Ascending aorta (tissue), 2 donors: ENCODE results near the gene YTHDF2. TPM values are rescaled to one million over a fixed set of nuclear protein-coding genes. Genes with fewer than 3 reads are reported as not detected.
A peak's percentile ranks its signal among the peaks of the same experiment; 100 is the strongest.
"Not testable (repeated sequence)": the region's sequence is repeated elsewhere in the genome, so short reads cannot be mapped to it uniquely, and the experiment has no call there.

Experiments
- DNase-seq, 2 donors: peaks; one replicate each; pipeline ENCODE4 v3.0.0-alpha.2; 2019; ENCODE audit warnings: low spot score in 2 of 2
- H3K27ac ChIP-seq, 2 donors: fragments of 200-600 bp; sonication (generic); one replicate each; pipeline ENCODE4 v1.5.1; 2016 to 2017; ENCODE audit warnings: mild to moderate bottlenecking in 1 of 2
- H3K27me3 ChIP-seq: fragments of 200-600 bp; sonication (generic); one replicate; pipeline ENCODE4 v1.5.1; 2017
- H3K36me3 ChIP-seq, 2 donors: fragments of 200-600 bp; sonication (generic); one replicate each; pipeline ENCODE4 v1.5.1; 2016
- H3K4me1 ChIP-seq, 2 donors: fragments of 200-600 bp; sonication (generic); one replicate each; pipeline ENCODE4 v1.5.1; 2016 to 2017; ENCODE audit warnings: mild to moderate bottlenecking in 1 of 2
- H3K4me3 ChIP-seq, 2 donors: fragments of 200-600 bp; sonication (generic); one replicate each; pipeline ENCODE4 v1.5.1; 2016 to 2017; ENCODE audit warnings: mild to moderate bottlenecking in 1 of 2
- H3K9me3 ChIP-seq, 2 donors: fragments of 200-600 bp; sonication (generic); one replicate each; pipeline ENCODE4 v1.5.1; 2016
- intact Hi-C: fragments of 100-400 bp; cut with DNase I; formaldehyde crosslinking; loops from one replicate; pipeline ENCODE4 v1.15.1; 2023
- total RNA-seq: library from RNA; depleted of rRNA; stranded (reverse); fragments of >200 nt; gene quantifications from one replicate; pipeline ENCODE4 v1.1.0, GENCODE V29; 2016
- TF ChIP-seq, protein P1 (sequence below), 3 experiments: fragments of 200-600 bp in 2 of 3; fragments of 450-650 bp in 1 of 3; sonication (generic) in 2 of 3; IDR thresholded peaks; one replicate each; pipeline ENCODE4 v1.5.1; 2016 to 2019; ENCODE audit warnings: antibody characterized with exemption in 3 of 3, mild to moderate bottlenecking in 1 of 3, moderate library complexity in 1 of 3

Gene YTHDF2
- total RNA-seq, 1 donor from 2014 or later = 50.6 TPM

DNA sequence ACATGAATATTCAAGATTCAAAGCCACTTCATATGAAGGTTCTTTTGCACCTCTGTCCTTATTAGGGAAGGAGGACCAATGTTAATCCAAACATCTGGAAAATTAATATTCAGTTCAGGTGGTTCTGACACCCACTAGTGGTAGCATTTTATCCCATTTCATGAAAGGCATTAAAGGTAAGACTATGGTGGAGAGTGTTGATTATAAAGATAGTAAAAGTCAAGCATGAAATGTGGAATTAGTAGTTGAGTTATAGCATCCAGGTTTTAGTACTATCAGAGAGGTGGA is 17.5 kb upstream of the YTHDF2 start:
- Histone ChIP-seq H3K4me3 (no peak overlapping the region), H3K4me1 (no peaks in the 10 kb centered on the region), H3K27ac (no peak overlapping the region), H3K9me3 (no peaks in the 10 kb centered on the region), H3K36me3 (peaks cover 3 to 17% of the 10 kb centered on the region in 2 donors), H3K27me3 (no peaks in the 10 kb centered on the region)
- DNase-seq = no peak
- TF ChIP-seq, protein P1, sequence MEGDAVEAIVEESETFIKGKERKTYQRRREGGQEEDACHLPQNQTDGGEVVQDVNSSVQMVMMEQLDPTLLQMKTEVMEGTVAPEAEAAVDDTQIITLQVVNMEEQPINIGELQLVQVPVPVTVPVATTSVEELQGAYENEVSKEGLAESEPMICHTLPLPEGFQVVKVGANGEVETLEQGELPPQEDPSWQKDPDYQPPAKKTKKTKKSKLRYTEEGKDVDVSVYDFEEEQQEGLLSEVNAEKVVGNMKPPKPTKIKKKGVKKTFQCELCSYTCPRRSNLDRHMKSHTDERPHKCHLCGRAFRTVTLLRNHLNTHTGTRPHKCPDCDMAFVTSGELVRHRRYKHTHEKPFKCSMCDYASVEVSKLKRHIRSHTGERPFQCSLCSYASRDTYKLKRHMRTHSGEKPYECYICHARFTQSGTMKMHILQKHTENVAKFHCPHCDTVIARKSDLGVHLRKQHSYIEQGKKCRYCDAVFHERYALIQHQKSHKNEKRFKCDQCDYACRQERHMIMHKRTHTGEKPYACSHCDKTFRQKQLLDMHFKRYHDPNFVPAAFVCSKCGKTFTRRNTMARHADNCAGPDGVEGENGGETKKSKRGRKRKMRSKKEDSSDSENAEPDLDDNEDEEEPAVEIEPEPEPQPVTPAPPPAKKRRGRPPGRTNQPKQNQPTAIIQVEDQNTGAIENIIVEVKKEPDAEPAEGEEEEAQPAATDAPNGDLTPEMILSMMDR (IDR thresholded peaks at IDR 0.05) = no peak
- intact Hi-C loops = no loop called here

DNA sequence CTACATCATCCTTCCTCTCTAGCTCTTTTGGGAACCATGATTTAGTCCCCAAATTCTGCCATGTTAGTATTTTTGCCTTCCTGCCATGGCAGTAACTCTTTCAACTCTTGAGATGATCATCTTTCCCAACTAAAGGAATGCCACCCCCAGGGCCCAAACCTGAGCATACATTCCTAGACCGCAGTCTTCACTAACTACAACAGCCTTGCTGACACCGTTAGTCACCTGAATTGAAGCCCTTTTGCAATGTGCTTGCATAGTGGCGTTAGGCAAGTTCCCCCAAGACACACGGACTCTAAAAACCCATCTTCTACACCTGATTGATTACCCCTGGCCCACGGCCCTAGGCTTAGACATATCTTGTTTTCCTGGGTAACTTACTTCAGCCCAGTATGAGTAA is 16.4 kb upstream of the YTHDF2 start:
- no peaks in the 10 kb centered on the region for H3K27me3 ChIP-seq
- intact Hi-C loops = no loop called here
- TF ChIP-seq, protein P1 (IDR thresholded peaks at IDR 0.05) = no peak
- H3K4me1 ChIP-seq = no peaks in the 10 kb centered on the region
- no peak overlapping the region for H3K27ac ChIP-seq
- no peak overlapping the region for H3K4me3 ChIP-seq
- peaks cover 0 to 6% of the 10 kb centered on the region in 2 donors for H3K36me3 ChIP-seq
- H3K9me3 ChIP-seq = no peaks in the 10 kb centered on the region
- no peak for DNase-seq

DNA sequence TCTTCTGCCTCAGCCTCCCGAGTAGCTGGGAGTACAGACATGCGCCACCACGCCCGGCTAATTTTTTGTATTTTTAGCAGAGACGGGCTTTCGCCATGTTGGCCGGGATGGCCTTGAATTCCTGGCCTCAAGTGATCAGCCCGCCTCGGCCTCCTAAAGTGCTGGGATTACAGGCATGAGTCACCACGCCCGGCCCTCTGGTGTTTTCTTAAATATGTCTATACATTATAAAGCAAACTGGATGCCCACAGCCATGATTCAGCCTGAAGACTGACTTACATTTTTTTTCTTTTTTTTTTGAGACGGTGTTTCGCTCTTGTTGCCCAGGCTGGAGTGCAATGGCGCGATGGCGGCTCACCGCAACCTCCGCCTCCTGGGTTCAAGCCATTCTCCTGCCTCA is 14.8 kb upstream of the YTHDF2 start:
- H3K36me3 ChIP-seq, DNase-seq, H3K27ac ChIP-seq, H3K27me3 ChIP-seq, H3K4me1 ChIP-seq, H3K9me3 ChIP-seq, intact Hi-C loops, H3K4me3 ChIP-seq: not testable (repeated sequence)

DNA sequence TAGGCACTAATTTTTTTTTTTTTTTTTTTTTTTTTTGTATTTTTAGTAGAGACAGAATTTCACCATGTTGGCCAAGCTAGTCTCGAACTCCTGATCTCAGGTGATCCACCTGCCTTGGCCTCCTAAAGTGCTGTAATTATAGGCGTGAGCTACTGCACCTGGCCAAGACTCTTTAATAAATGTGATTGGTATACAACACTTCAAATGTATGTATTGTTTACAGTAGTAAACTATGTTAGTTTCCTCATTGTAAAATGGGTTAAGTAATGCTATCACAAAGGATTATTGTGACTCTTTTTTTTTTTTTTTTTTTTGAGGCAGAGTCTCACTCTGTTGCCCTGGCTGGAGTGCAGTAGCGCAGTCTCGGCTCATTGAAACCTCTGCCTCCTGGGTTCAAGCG is 11.4 kb upstream of the YTHDF2 start:
- H3K27me3 ChIP-seq, H3K36me3 ChIP-seq, H3K4me3 ChIP-seq, H3K9me3 ChIP-seq, H3K27ac ChIP-seq, H3K4me1 ChIP-seq, intact Hi-C loops, DNase-seq: not testable (repeated sequence)

DNA sequence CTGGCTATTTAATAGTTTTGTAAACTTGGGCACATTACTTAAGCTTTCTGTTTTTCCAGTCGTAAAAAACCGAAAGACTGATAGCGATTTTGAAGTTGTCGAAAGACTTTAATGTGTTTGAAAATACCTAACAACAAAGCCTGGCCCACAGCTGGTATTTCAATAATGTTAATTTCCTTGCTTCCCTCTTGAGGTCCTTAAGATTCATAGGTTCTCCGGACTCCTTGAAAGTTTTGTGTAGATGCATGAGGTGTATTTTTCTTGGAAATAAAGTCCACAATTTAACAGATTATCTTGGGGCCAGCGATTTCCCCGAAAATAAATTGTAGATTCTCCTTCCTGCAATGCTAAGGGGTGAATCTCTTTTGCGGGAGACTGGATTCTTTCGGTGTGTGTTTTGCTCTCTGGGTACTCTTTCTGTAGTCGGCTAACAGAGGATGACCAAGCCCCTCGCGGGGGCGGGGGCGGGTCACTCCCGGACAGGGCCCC is 735 bp upstream of the YTHDF2 start:
- Histone ChIP-seq H3K9me3 (no peaks in the 10 kb centered on the region), H3K27ac (peak overlapping the region; percentile 93 to 94), H3K27me3 (no peaks in the 10 kb centered on the region), H3K4me3 (peak overlapping the region; percentile 96 to 97), H3K36me3 (peaks cover 13 to 24% of the 10 kb centered on the region in 2 donors), H3K4me1 (peaks cover 5 to 18% of the 10 kb centered on the region in 2 donors)
- intact Hi-C loops = loop anchor here (1.0 to 5.0 kb wide), 7 partner anchors 67 to 477 kb away; partner anchors contain the start of genes GMEB1, SESN2 and SRSF4
- TF ChIP-seq, protein P1 (IDR thresholded peaks at IDR 0.05) = no peak
- DNase-seq = no peak

DNA sequence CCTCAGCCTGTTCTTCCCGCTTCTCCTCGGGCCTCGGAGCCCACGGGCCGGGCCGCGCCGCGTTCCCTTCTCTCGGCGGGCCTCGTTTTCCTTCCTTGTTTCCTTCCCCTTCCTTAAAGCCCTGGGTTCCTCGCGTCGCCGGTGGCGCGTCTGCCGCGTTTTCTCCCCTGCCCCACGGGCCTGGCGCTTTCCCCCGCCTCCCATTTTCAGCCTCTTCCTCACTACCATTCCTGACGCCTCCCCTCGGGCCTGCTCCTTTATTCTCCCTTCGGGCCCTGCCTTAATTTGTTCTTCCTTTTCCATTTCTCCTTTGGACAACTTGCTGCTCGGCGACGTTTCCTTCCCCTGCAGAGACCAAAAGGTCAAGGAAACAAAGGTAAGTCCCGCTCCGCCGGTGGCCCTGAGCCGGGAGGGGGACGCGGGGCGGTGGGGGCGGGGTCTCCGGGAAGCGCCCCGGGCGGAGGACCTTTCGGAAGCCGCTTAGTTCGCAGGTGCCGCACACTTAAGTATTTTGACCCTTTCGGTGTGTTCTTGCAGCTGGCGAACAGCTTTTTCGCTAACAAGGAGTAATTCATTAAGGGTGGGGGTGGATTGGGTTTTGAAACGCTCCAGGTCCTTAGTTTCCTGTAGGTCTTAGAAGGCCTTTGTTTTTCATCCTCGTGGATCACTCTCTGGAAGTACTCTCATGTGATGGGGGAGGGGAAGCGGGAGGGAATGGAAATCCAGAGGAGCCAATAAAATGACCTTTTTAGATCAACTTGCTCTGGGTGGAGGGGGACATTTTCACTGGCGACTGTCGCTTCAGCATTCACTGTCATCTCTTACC is 780 bp downstream of the YTHDF2 start:
- H3K27me3 ChIP-seq = no peaks in the 10 kb centered on the region
- TF ChIP-seq, protein P1 (IDR thresholded peaks at IDR 0.05) = no peak
- intact Hi-C loops = loop anchor here (2.0 to 5.0 kb wide), 5 partner anchors 69 to 479 kb away; partner anchors contain the start of genes GMEB1 and SESN2

More for the DNA sequence above, 780 bp downstream of the YTHDF2 start:
- Histone ChIP-seq H3K4me3 (peak overlapping the region; percentile 96 to 97), H3K4me1 (peaks cover 5 to 19% of the 10 kb centered on the region in 2 donors), H3K9me3 (no peaks in the 10 kb centered on the region), H3K36me3 (peaks cover 22 to 35% of the 10 kb centered on the region in 2 donors), H3K27ac (peak overlapping the region; percentile 93 to 94)
- DNase-seq = no peak
